Head of caudate nucleus (tissue), 42 donors: Measurements from ENCODE around the gene ADAM30.
"Not testable (repeated sequence)": the region's sequence is repeated elsewhere in the genome, so short reads cannot be mapped to it uniquely, and the experiment has no call there.

ENCODE experiments used
- DNase-seq, 42 donors: peaks; one replicate each; pipeline versions ENCODE4 v3.0.0 to v3.0.0-alpha.2; 2020 to 2021; ENCODE audit warnings: mixed read lengths in 7 of 42
- intact Hi-C: fragments of 100-400 bp; cut with DNase I; formaldehyde crosslinking; loops from one replicate; pipeline ENCODE4 v1.15.0; 2022

ADAM30 gene

GRCh38 chr1:119882132-119883049 lies 13.9 kb downstream of the ADAM30 start:
- no peak for DNase-seq
- intact Hi-C loops, result no loop called here

DNA sequence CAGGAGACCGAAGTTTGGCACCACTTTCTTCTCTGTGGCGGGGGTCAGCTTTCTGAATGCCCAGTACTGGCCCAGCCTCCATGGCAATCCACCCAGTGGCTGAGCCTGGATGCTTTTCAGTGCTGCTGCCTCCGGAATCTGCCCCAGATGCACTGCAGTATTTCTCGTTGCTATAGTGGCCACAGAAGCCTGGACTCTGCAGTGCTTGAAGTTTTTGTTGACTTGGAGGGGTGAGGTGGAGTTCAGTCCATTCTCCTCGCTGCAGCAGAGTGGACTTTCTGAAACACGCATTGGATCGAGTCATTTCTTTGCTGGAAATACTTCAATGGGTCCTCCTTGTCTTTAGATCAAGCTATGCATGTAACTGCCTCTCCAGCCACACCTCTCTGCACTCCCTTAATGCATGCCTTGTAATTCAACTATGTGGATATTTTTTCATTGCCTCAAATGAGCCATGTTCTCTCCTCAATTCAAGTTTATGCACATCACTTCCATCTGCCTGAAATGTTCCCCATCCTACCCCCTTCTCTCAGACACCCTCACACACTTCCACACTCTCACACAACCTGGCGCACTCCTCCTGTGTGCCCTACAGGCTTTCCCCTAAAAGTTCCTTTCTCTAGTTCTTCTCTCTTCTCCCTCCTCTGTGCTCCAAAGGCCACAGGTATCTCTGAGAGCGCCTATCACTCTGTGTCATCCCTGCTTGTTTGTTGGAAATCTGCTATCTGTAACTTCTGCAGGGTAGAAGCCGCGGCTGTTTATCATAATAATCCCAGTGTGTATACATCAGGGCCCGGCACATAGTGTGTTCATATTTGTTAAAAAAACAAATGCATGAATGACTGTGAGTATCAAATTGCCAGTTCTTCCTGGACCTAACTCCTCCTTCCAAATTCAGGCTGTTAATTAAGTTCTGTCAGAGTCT lies 16.5 kb downstream of the ADAM30 start:
- intact Hi-C loops, result no loop called here
- DNase-seq, result peak in 4 of 42 donors; percentile 5 to 42 (median 24)

DNA sequence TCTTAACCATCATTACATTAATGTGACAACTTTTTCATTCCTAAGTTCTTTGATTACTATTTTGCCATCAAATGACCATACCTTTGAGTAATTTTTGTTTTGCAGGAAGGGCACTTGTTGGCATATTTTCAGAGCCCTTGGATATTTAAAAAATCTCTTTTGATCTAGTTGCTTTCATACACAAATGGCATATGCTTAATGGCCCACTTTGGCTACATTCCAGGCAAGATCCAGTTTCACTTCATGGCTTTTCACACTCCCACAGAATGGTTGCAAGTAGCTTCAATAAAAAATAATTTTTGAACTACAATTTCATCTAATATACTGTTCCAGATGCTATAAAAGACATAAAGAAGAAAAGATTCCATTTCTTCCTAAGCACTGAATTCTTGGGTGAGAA lies 18.1 kb downstream of the ADAM30 start:
- DNase-seq, result no peak
- intact Hi-C loops, result no loop called here

DNA sequence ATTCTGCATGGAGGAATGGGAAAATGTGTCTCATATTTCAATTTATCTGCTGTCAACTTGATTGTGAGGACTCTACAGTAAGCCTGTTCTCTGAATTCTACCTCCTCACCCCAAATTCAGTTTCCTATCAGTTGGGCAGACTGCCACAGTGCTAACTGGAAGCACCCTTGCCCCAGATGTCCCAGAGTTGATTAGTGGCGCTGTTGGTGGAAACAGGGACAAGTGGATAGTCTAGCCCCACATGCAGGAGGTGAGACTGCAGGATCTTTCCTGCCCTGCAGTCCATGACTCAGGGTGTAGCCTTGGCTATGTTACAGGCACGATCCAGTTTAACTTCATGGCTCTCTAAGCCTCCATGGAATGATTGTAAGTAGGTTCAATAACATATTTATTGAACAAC lies 22.1 kb downstream of the ADAM30 start:
- no peak for DNase-seq
- intact Hi-C loops, result no loop called here

- DNase-seq, result no peak
- intact Hi-C loops, result no loop called here
Measured at GRCh38 chr1:119873135-119874015, 22.9 kb downstream of the ADAM30 start.

GRCh38 chr1:119871881-119872280 lies 24.4 kb downstream of the ADAM30 start:
- intact Hi-C loops, result no loop called here
- DNase-seq, result no peak

GRCh38 chr1:119870917-119871596 lies 25.3 kb downstream of the ADAM30 start:
- intact Hi-C loops, result no loop called here
- peak; percentile 41 to 91 (median 81) for DNase-seq

- DNase-seq, result no peak
- intact Hi-C loops, result no loop called here
Measured at GRCh38 chr1:119869995-119870394, 26.3 kb downstream of the ADAM30 start.

GRCh38 chr1:119868176-119868575 lies 28.1 kb downstream of the ADAM30 start:
- intact Hi-C loops, result no loop called here
- DNase-seq, result no peak

GRCh38 chr1:119866451-119866850 lies 29.9 kb downstream of the ADAM30 start:
- intact Hi-C loops, result no loop called here
- DNase-seq, result no peak

- DNase-seq, result no peak
- intact Hi-C loops, result no loop called here
Measured at GRCh38 chr1:119865627-119866026, 30.7 kb downstream of the ADAM30 start.

DNA sequence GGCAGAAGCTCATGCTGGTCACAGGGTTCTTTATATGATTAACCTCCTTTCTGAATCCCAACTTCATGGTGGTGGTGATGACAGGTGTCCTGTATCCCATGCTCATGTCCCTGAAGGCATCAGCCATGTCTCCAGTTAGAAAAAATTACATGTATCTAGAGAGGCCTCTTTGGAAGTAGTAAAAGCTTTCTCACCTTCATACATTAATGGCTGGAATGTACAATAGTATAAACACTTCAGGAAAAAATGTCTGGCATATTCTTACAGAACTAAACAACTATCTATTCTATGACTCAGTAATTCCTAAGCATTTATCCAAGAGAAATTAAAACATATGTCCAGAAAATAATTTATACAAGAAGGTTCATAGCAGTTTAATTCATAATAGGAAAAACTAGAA lies 34.0 kb downstream of the ADAM30 start:
- no peak for DNase-seq
- intact Hi-C loops, result no loop called here

- intact Hi-C loops, result no loop called here
- DNase-seq, result no peak
Measured at GRCh38 chr1:119861547-119861946, 34.8 kb downstream of the ADAM30 start.

- intact Hi-C loops, result no loop called here
- DNase-seq, result no peak
Measured at GRCh38 chr1:119859647-119860046, 36.7 kb downstream of the ADAM30 start.

DNA sequence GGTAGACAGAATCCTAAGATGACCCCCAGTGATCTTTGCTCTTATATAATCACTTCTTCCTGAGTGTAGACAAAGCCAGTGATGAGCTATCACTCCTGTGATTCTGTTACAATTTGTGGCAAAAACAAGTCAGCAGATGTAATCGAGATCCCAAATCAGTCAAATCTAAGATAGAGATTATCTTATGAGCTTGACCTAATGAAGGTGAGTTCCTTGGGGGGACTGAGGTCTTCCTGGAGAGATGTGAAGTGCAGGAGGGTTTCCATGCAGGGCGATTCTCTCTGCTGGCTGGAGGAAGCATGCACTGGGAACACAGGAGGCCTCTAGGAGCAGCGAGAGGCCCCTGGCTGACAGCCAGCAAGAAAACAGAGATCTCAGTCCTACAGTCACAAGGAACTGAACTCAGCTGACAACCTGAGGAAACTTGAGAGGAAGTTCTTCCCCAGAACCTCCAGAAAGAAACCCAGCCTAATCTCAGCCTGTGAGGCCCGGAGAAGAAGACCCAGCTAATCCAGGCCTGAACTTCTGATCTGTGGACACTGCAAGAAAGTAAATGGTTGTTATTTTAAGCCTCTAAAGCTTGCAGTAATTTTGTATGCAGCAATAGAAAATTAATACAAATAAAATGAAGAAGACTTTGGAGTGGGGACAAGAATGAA lies 37.6 kb downstream of the ADAM30 start:
- intact Hi-C loops, DNase-seq: not testable (repeated sequence)

DNA sequence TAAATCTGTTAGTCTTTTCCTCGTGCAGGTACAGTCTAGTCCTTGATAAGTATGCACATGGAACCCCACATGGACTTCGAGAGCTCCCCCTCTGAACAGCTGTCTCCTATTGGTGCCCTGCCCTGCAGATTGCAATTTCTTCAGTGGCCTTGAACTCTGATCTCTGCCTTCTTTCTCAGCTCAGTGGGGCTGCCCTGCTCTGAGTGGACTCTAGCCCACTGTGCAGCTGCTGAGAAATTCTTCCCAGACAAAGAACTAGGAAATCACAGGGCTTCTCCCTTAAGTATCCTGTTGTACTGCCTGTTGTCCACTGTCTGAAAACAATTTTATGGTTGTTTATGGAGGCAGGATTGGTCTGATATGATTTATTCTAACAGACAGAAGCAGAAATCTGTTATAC lies 38.2 kb downstream of the ADAM30 start:
- intact Hi-C loops, result no loop called here

GRCh38 chr1:119853155-119853554 lies 43.2 kb downstream of the ADAM30 start:
- intact Hi-C loops, result no loop called here
- DNase-seq, result no peak

More for the DNA sequence above, 38.2 kb downstream of the ADAM30 start:
- no peak for DNase-seq

- intact Hi-C loops, DNase-seq: not testable (repeated sequence)
Measured at GRCh38 chr1:119844206-119844605, 52.1 kb downstream of the ADAM30 start.
